Measurements from ENCODE around the gene CASP12.

DNA sequence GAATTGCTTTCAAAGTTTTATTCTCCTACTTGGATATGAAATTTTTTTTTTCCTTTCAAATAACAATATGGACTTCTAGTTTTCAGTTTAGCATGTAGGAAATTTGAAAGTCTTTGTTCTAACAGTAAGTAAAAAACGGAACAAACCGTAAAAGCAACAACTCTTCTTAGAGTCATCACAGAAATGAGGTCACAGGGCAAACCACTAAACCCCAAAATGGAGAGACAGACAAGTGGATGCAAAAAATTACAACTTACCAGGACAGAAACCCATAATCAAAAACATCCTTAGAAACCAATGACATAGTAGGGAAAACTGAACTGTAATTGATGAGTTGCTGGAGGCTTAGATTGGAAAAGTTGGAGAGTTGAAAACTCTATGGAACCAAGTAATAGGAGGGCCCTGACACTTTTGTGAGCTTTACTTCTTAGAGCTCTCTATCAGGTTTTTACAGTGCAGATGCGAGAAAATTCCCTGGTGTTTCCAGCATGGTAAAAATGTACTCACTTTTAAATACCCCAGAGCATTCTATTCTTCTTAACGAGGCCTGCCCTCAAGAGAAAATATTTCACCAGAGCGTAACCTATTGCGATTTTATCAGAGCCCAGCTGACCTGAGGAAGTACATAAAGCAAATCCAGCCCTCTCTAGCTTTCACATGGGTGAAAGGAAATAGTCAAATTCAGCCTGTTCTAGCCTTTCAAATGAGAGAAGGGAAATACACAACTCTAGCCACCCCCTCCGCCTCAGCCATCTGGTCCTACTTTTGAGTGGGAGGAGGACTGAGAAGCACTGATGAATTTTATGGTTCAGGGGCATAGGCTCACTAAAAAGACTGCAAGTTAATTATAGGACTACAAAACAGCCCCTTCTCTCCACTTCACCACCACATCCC, 39.1 kb downstream of the CASP12 start:
- TF ChIP-seq MTA1 (IDR thresholded peaks at IDR 0.05; ENCODE audit: borderline replicate concordance) (no peak), TEAD4 (IDR thresholded peaks at IDR 0.05; ENCODE audit: low read length) (no peak), TEAD4 (CRISPR knock-in tag; IDR thresholded peaks at IDR 0.05; ENCODE audit: borderline replicate concordance) (no peak)
- TF ChIP-seq, protein P1, sequence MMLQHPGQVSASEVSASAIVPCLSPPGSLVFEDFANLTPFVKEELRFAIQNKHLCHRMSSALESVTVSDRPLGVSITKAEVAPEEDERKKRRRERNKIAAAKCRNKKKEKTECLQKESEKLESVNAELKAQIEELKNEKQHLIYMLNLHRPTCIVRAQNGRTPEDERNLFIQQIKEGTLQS (IDR thresholded peaks at IDR 0.05), result no peak
- TF ChIP-seq, protein P1 (CRISPR knock-in tag; conservative IDR thresholded peaks at IDR 0.05), result no peak
- TF ChIP-seq, protein P2, sequence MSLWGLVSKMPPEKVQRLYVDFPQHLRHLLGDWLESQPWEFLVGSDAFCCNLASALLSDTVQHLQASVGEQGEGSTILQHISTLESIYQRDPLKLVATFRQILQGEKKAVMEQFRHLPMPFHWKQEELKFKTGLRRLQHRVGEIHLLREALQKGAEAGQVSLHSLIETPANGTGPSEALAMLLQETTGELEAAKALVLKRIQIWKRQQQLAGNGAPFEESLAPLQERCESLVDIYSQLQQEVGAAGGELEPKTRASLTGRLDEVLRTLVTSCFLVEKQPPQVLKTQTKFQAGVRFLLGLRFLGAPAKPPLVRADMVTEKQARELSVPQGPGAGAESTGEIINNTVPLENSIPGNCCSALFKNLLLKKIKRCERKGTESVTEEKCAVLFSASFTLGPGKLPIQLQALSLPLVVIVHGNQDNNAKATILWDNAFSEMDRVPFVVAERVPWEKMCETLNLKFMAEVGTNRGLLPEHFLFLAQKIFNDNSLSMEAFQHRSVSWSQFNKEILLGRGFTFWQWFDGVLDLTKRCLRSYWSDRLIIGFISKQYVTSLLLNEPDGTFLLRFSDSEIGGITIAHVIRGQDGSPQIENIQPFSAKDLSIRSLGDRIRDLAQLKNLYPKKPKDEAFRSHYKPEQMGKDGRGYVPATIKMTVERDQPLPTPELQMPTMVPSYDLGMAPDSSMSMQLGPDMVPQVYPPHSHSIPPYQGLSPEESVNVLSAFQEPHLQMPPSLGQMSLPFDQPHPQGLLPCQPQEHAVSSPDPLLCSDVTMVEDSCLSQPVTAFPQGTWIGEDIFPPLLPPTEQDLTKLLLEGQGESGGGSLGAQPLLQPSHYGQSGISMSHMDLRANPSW (CRISPR knock-in tag; IDR thresholded peaks at IDR 0.05), result no peak
- TF ChIP-seq, protein P3, sequence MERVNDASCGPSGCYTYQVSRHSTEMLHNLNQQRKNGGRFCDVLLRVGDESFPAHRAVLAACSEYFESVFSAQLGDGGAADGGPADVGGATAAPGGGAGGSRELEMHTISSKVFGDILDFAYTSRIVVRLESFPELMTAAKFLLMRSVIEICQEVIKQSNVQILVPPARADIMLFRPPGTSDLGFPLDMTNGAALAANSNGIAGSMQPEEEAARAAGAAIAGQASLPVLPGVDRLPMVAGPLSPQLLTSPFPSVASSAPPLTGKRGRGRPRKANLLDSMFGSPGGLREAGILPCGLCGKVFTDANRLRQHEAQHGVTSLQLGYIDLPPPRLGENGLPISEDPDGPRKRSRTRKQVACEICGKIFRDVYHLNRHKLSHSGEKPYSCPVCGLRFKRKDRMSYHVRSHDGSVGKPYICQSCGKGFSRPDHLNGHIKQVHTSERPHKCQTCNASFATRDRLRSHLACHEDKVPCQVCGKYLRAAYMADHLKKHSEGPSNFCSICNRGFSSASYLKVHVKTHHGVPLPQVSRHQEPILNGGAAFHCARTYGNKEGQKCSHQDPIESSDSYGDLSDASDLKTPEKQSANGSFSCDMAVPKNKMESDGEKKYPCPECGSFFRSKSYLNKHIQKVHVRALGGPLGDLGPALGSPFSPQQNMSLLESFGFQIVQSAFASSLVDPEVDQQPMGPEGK (CRISPR knock-in tag; IDR thresholded peaks at IDR 0.05; ENCODE audit: borderline replicate concordance), result no peak
- TF ChIP-seq, protein P4, sequence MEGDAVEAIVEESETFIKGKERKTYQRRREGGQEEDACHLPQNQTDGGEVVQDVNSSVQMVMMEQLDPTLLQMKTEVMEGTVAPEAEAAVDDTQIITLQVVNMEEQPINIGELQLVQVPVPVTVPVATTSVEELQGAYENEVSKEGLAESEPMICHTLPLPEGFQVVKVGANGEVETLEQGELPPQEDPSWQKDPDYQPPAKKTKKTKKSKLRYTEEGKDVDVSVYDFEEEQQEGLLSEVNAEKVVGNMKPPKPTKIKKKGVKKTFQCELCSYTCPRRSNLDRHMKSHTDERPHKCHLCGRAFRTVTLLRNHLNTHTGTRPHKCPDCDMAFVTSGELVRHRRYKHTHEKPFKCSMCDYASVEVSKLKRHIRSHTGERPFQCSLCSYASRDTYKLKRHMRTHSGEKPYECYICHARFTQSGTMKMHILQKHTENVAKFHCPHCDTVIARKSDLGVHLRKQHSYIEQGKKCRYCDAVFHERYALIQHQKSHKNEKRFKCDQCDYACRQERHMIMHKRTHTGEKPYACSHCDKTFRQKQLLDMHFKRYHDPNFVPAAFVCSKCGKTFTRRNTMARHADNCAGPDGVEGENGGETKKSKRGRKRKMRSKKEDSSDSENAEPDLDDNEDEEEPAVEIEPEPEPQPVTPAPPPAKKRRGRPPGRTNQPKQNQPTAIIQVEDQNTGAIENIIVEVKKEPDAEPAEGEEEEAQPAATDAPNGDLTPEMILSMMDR (IDR thresholded peaks at IDR 0.05 in 2 of 3, conservative IDR thresholded peaks at IDR 0.05 in 1 of 3; ENCODE audit: insufficient read depth in 2 of 3, low read depth in 1 of 3, low read length in 3 of 3), result no peak
